HepG2 (cell line): Measurements from ENCODE around the gene ZBTB7A. TPM values are rescaled to one million over a fixed set of nuclear protein-coding genes. Genes with fewer than 3 reads are reported as not detected.

ENCODE experiments used
- CCDC6 ChIP-seq: sonication (generic); formaldehyde crosslinking; IDR thresholded peaks from 2 replicates; pipeline ENCODE4 v1.8.1; 2022; ENCODE audit warnings: mild to moderate bottlenecking, missing genetic modification reagents, moderate library complexity
- GATA4 ChIP-seq: sonication (generic); IDR thresholded peaks from 2 replicates; pipeline ENCODE4 v1.6.1; 2016; ENCODE audit warnings: antibody characterized with exemption, low read depth, borderline replicate concordance
- KAT7 ChIP-seq: IDR thresholded peaks from 2 replicates; pipeline ENCODE4 v1.6.1; 2018; ENCODE audit warnings: borderline replicate concordance, missing compliant biosample characterization
- NCOA2 ChIP-seq: sonication (generic); formaldehyde crosslinking; IDR thresholded peaks from 2 replicates; pipeline ENCODE4 v1.8.0; 2022; ENCODE audit warnings: inconsistent platforms
- NR2F6 ChIP-seq, 2 experiments: IDR thresholded peaks; 2 replicates each; pipeline ENCODE4 v1.6.1; 2016; ENCODE audit warnings: antibody characterized with exemption in 1 of 2, mild to moderate bottlenecking in 1 of 2
- SIN3A ChIP-seq: IDR thresholded peaks from 2 replicates; pipeline ENCODE4 v1.6.1; 2011; ENCODE audit warnings: low read depth, mild to moderate bottlenecking, control low read depth, low read length, borderline replicate concordance
- TAF15 ChIP-seq: fragments of 200-400 bp; formaldehyde crosslinking; IDR thresholded peaks from one replicate; pipeline ENCODE4 v1.6.1; 2018; ENCODE audit warnings: mild to moderate bottlenecking, low read depth, low read length; ENCODE audit not compliant: poor library complexity, severe bottlenecking
- U2AF1 ChIP-seq: fragments of 200-400 bp; formaldehyde crosslinking; optimal IDR thresholded peaks from 2 replicates; pipeline ENCODE3; 2017; ENCODE audit warnings: mild to moderate bottlenecking, low read depth, low read length
- ZBTB7B ChIP-seq: sonication (generic); formaldehyde crosslinking; IDR thresholded peaks from 2 replicates; pipeline ENCODE4 v1.4.0; 2020; ENCODE audit warnings: missing genetic modification reagents
- ZEB1 ChIP-seq: IDR thresholded peaks from 2 replicates; pipeline ENCODE4 v1.6.1; 2012; ENCODE audit warnings: mild to moderate bottlenecking, low read depth, inconsistent platforms; ENCODE audit not compliant: insufficient replicate concordance
- ZKSCAN1 ChIP-seq: fragments of 150-350 bp; IDR thresholded peaks from 2 replicates; pipeline ENCODE4 v1.6.1; 2014; ENCODE audit warnings: low read length
- ZNF24 ChIP-seq: fragments of 450-650 bp; IDR thresholded peaks from 2 replicates; pipeline ENCODE4 v1.6.1; 2017; ENCODE audit warnings: antibody characterized with exemption, mild to moderate bottlenecking
- ZNF263 ChIP-seq: sonication (generic); formaldehyde crosslinking; IDR thresholded peaks from 2 replicates; pipeline ENCODE4 v1.4.0; 2020; ENCODE audit warnings: missing genetic modification reagents
- ZNF282 ChIP-seq: fragments of 450-650 bp; IDR thresholded peaks from 2 replicates; pipeline ENCODE4 v1.6.1; 2018; ENCODE audit not compliant: partially characterized antibody
- ZNF354B ChIP-seq: sonication (generic); formaldehyde crosslinking; IDR thresholded peaks from 2 replicates; pipeline ENCODE4 v1.8.0; 2022; ENCODE audit warnings: mild to moderate bottlenecking, missing genetic modification reagents
- ZNF431 ChIP-seq: sonication (generic); formaldehyde crosslinking; IDR thresholded peaks from 2 replicates; pipeline ENCODE4 v1.9.0; 2022; ENCODE audit warnings: missing genetic modification reagents, low read depth, mild to moderate bottlenecking, borderline replicate concordance
- ZNF605 ChIP-seq: sonication (generic); formaldehyde crosslinking; IDR thresholded peaks from 2 replicates; pipeline ENCODE4 v1.8.0; 2022; ENCODE audit warnings: mild to moderate bottlenecking, missing genetic modification reagents
- ZNF614 ChIP-seq: IDR thresholded peaks from 2 replicates; pipeline ENCODE4 v1.6.1; 2018; ENCODE audit warnings: missing biosample characterization, missing genetic modification reagents, inconsistent platforms, borderline replicate concordance
- polyA plus RNA-seq, 8 experiments: library from polyadenylated mRNA; depleted of rRNA in 3 of 8; stranded (reverse) in 7 of 8; unstranded in 1 of 8; fragments of >200 nt; fragmentation: Illumina TruSeq in 4 of 8; extraction: Trizol in 4 of 8; gene quantifications; 2 replicates each; pipeline versions ENCODE4 v1.2.1 to v1.2.3, GENCODE V29; 2011 to 2016; ENCODE audit warnings: low read depth in 4 of 8, missing spikeins in 1 of 8, mixed read lengths in 1 of 8; ENCODE audit not compliant: insufficient read depth in 1 of 8
- total RNA-seq, 5 experiments: library from RNA; depleted of rRNA; stranded (reverse); fragments of >200 nt; fragmentation: Illumina TruSeq; extraction: Trizol; gene quantifications; 2 replicates each; pipeline ENCODE4 v1.2.3, GENCODE V29; 2016; ENCODE audit warnings: low read depth in 1 of 5
- TF ChIP-seq, protein P1 (sequence below): sonication (generic); formaldehyde crosslinking; conservative IDR thresholded peaks from 2 replicates; pipeline ENCODE4 v1.4.0; 2020; ENCODE audit warnings: missing genetic modification reagents
- TF ChIP-seq, protein P2 (sequence below): IDR thresholded peaks from 2 replicates; pipeline ENCODE4 v1.6.1; 2016; ENCODE audit warnings: missing compliant biosample characterization, missing genetic modification reagents, borderline replicate concordance
- TF ChIP-seq, protein P3 (sequence below): sonication (generic); formaldehyde crosslinking; IDR thresholded peaks from 2 replicates; pipeline ENCODE4 v1.5.0; 2020; ENCODE audit warnings: mild to moderate bottlenecking, missing genetic modification reagents, borderline replicate concordance
- TF ChIP-seq, protein P4 (sequence below): sonication (generic); formaldehyde crosslinking; IDR thresholded peaks from 2 replicates; pipeline ENCODE4 v1.8.0; 2023; ENCODE audit warnings: mild to moderate bottlenecking, missing genetic modification reagents

The ZBTB7A gene
- total and polyA plus RNA-seq, 2 of the 13 experiments (the other 11 are each of a cell fraction or from before 2014, with no cell fraction given): 3.6 to 4.0 TPM

DNA sequence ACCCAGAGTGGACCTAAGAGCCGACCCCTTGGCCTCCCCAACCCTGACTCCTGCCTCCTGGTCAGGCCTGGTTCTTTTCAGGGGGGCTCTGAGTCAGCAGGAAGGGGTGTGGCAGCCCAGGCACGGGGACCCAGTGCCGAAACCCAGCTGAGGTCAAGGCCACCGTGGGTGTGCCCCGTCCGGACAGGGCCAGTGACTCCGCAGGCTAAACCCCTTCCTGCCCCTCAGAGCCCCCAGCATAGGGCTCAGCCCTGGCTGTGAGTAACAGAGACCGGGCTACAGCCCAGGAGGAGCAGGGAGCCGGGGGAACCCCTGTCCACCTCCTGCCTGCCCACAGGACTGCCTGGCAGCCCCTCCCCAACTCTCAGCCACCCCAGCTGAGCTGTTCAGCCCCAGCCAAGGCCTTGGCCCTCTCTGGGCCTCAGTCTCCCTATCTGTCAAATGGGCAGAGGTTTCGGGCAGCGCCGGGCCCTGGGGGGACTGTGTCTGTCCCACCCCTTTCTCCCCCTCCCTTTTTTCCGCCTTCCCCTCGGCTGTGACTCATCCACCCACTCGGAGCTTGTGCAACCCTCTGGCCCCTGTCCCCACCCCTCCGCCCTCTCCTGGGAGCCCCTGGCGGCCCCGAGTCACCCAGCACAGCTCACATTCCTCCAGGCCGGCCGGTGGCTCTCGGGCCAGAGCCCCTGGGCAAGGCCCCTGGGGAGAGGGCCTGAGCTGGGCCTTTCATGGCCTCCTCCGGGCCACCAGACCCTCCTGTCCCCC, 8.6 kb downstream of the ZBTB7A start (continued):
- no peak for TF ChIP-seq GATA4
- TF ChIP-seq NR2F6 (IDR thresholded peaks at IDR 0.05): peak; percentile 81
- peak; percentile 92 for TF ChIP-seq NR2F6 (CRISPR knock-in tag; IDR thresholded peaks at IDR 0.05)
- TF ChIP-seq, protein P1, sequence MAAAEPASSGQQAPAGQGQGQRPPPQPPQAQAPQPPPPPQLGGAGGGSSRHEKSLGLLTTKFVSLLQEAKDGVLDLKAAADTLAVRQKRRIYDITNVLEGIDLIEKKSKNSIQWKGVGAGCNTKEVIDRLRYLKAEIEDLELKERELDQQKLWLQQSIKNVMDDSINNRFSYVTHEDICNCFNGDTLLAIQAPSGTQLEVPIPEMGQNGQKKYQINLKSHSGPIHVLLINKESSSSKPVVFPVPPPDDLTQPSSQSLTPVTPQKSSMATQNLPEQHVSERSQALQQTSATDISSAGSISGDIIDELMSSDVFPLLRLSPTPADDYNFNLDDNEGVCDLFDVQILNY (CRISPR knock-in tag): peak; percentile 80
- TF ChIP-seq ZNF354B (CRISPR knock-in tag): peak; percentile 66; the same call in 1 of the 2 replicates
- peak; percentile 91 for TF ChIP-seq TAF15
- TF ChIP-seq, protein P2, sequence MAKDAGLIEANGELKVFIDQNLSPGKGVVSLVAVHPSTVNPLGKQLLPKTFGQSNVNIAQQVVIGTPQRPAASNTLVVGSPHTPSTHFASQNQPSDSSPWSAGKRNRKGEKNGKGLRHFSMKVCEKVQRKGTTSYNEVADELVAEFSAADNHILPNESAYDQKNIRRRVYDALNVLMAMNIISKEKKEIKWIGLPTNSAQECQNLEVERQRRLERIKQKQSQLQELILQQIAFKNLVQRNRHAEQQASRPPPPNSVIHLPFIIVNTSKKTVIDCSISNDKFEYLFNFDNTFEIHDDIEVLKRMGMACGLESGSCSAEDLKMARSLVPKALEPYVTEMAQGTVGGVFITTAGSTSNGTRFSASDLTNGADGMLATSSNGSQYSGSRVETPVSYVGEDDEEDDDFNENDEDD (CRISPR knock-in tag): peak; percentile 17; the same call in 1 of the 2 replicates
- TF ChIP-seq, protein P3, sequence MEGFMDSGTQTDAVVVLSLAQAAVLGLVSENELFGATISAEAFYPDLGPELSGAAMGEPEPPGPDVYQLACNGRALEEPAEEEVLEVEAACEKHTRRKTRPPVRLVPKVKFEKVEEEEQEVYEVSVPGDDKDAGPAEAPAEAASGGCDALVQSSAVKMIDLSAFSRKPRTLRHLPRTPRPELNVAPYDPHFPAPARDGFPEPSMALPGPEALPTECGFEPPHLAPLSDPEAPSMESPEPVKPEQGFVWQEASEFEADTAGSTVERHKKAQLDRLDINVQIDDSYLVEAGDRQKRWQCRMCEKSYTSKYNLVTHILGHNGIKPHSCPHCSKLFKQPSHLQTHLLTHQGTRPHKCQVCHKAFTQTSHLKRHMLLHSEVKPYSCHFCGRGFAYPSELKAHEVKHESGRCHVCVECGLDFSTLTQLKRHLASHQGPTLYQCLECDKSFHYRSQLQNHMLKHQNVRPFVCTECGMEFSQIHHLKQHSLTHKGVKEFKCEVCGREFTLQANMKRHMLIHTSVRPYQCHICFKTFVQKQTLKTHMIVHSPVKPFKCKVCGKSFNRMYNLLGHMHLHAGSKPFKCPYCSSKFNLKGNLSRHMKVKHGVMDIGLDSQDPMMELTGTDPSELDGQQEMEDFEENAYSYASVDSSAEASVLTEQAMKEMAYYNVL (CRISPR knock-in tag): peak; percentile 26; the same call in 1 of the 2 replicates
- TF ChIP-seq ZKSCAN1: peak; percentile 62; the same call in 1 of the 2 replicates
- TF ChIP-seq CCDC6 (CRISPR knock-in tag): peak; percentile 80
- TF ChIP-seq ZNF614: peak; percentile 79; the same call in 1 of the 2 replicates
- TF ChIP-seq SIN3A: 0 out of 2 replicates have a peak, but pooled peaks have one; percentile 49
- TF ChIP-seq ZNF605 (CRISPR knock-in tag): peak; percentile 25; the same call in 1 of the 2 replicates
- TF ChIP-seq NCOA2 (CRISPR knock-in tag): peak; percentile 36; the same call in 1 of the 2 replicates
- TF ChIP-seq ZNF263: peak; percentile 32; the same call in 1 of the 2 replicates
- peak; percentile 36 for TF ChIP-seq U2AF1
- TF ChIP-seq ZNF24: peak; percentile 27; the same call in 1 of the 2 replicates
- no peak; the same call in 1 of the 2 replicates for TF ChIP-seq ZNF431 (CRISPR knock-in tag)
- TF ChIP-seq ZEB1: no peak
- TF ChIP-seq KAT7 (CRISPR knock-in tag): peak; percentile 73; the same call in 1 of the 2 replicates
- no peak for TF ChIP-seq ZNF282
- TF ChIP-seq, protein P4, sequence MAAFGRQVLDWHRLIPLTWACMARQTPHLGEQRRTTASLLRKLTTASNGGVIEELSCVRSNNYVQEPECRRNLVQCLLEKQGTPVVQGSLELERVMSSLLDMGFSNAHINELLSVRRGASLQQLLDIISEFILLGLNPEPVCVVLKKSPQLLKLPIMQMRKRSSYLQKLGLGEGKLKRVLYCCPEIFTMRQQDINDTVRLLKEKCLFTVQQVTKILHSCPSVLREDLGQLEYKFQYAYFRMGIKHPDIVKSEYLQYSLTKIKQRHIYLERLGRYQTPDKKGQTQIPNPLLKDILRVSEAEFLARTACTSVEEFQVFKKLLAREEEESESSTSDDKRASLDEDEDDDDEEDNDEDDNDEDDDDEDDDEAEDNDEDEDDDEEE (CRISPR knock-in tag): 0 out of 2 replicates have a peak, but pooled peaks have one; percentile 13
- TF ChIP-seq ZBTB7B (CRISPR knock-in tag): peak; percentile 84
